Measurements from ENCODE around the gene ZNF76. TPM values are rescaled to one million over a fixed set of nuclear protein-coding genes. Genes with fewer than 3 reads are reported as not detected.
"Not testable (repeated sequence)": the region's sequence is repeated elsewhere in the genome, so short reads cannot be mapped to it uniquely, and the experiment has no call there.

The ZNF76 gene
- total RNA-seq, 1 donor from 2014 or later: 38.3 TPM

- DNase-seq (ENCODE audit: low spot score): no peak
These were observed 39.1 kb downstream of the ZNF76 start for GRCh38 chr6:35298625-35299140.

DNA sequence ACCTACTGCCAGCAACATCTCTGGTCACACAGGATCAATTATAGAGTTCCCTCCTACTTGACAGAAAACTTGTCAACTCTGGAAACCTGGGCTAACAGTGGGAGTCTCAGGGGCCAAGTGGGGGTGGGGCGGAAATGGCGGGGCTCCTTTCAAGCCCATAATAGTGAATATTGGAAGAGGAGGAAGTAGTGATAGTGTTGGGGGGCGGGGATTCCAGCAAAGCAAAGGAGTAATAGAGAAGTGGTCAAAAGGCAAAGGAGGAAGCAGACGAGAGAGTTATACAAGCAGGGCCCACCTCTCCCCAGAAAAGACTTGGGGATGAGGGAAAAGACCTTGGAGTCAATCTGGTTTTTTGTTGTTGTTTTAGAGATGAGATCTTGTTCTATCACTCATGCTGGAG is 40.1 kb downstream of the ZNF76 start:
- no peak for DNase-seq (ENCODE audit: low spot score)

DNA sequence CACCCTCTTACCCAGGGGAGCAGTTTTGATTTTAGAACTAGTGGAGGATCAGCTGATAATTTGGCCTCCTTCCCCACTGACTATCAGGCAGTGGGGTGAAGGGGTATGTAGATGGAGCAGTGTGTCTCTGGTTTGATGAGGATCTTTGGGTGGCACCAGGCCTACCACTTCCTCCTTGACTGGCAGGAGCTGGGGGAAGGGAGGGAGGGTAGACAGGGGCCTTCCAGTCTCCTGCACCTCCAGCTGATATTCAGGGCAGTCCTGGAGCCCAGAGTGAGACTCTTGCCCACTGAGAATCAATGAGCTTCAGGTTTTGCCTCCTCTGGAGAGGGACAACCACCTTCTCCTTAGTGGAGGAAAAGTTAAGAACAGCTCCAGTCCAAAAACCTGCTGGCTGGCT is 41.3 kb downstream of the ZNF76 start:
- no peak for DNase-seq (ENCODE audit: low spot score)

GRCh38 chr6:35302604-35303241 is 43.2 kb downstream of the ZNF76 start:
- DNase-seq (ENCODE audit: low spot score): peak; percentile 48

DNA sequence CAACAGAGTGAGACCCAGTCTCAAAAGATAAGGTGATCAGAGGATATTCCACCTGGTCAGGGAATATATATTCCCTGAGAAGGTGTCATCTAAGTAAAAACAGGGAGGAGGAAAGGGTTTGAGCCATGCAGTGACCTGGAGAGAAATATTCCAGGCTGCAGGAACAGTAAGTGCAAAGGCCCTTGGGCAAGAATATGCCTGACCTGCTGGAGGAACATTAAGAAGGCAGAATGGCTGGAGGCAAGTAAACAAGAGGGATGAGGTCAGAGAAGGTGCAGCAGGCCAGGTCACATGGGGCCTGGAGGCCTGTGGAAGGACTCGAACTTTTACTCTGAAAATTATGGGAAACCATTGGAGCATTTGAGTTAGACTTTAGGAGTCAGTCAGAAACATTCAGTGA is 44.8 kb downstream of the ZNF76 start:
- no peak for DNase-seq (ENCODE audit: low spot score)

GRCh38 chr6:35305117-35305516 is 45.6 kb downstream of the ZNF76 start:
- DNase-seq (ENCODE audit: low spot score): no peak

GRCh38 chr6:35307138-35307537 is 47.6 kb downstream of the ZNF76 start:
- not testable (repeated sequence) for DNase-seq (ENCODE audit: low spot score)

DNA sequence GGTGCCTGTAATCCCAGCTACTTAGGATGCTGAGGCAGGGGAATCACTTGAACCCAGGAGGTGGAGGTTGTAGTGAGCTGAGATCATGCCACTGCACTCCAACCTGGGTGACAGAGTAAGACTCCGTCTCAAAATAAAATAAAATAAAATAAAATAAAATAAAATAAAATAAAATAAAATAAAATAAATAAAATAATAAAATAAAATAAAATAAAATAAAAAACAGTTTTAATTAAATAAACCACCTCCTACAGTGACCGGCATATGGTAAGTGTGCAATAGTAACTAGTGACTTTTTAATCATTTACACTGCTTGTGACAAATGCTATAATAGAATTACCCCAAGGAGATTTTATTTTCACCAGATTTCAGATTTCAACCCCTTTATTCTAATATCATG is 49.0 kb downstream of the ZNF76 start:
- not testable (repeated sequence) for DNase-seq (ENCODE audit: low spot score)

GRCh38 chr6:35309611-35310264 is 50.2 kb downstream of the ZNF76 start:
- no peak for DNase-seq (ENCODE audit: low spot score)

GRCh38 chr6:35310265-35310831 is 50.8 kb downstream of the ZNF76 start:
- DNase-seq (ENCODE audit: low spot score): no peak

DNA sequence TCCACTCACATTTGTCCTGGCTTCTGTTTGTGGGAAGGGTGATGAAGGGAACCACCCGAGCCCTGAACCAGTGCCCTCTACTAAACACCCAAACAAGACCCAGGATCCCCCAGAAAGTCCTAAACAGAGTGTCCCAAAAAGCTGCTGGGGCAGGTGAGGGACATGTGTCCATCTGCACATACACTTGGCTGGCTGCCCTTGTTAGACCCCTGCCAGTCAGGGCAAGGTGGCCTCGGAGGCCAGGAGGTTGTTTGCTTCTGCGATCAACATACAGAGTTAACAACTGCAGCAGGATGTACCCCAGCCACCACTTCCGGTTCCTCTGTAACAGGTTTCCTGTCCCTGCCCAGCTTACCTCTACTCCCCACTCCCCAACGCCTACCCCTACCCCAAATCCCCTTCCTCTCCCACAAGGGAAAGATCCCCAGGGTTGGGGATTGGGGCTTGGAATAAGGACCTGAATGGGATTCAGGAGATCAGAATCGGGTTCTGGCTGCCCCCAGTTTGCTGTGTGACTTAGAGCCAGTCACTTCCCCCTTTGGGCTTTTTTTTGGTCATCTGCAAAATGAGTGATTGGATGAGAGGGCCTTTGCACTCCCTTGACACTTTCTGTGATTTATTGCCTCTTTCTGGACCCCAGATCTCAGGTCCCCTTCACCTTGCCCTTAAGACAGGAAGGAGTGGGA is 52.0 kb downstream of the ZNF76 start:
- no peak for DNase-seq (ENCODE audit: low spot score)

DNA sequence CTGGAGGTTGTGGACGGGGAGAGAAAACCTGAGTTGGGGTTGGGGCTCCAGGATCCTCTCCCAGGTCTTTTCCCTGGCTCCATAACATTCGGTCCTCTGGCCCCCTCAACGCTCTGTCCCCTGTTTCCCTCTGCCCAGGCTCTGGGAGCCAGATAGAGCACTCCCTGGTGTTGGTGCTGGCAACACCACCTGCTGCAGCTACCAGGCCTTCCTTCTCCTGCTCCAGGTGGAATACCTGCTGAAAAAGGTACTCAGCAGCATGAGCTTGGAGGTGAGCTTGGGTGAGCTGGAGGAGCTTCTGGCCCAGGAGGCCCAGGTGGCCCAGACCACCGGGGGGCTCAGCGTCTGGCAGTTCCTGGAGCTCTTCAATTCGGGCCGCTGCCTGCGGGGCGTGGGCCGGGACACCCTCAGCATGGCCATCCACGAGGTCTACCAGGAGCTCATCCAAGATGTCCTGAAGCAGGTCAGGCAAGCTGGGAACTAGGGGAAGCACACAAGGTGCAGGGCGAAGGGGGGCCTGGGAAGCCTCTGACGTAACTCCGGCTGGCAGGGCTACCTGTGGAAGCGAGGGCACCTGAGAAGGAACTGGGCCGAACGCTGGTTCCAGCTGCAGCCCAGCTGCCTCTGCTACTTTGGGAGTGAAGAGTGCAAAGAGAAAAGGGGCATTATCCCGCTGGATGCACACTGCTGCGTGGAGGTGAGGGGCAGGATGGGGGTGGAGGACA is 52.7 kb downstream of the ZNF76 start:
- no peak for DNase-seq (ENCODE audit: low spot score)

- no peak for DNase-seq (ENCODE audit: low spot score)
These were observed 53.3 kb downstream of the ZNF76 start for GRCh38 chr6:35312807-35313206.

- DNase-seq (ENCODE audit: low spot score): no peak
These were observed 58.1 kb downstream of the ZNF76 start for GRCh38 chr6:35317483-35318195.

DNA sequence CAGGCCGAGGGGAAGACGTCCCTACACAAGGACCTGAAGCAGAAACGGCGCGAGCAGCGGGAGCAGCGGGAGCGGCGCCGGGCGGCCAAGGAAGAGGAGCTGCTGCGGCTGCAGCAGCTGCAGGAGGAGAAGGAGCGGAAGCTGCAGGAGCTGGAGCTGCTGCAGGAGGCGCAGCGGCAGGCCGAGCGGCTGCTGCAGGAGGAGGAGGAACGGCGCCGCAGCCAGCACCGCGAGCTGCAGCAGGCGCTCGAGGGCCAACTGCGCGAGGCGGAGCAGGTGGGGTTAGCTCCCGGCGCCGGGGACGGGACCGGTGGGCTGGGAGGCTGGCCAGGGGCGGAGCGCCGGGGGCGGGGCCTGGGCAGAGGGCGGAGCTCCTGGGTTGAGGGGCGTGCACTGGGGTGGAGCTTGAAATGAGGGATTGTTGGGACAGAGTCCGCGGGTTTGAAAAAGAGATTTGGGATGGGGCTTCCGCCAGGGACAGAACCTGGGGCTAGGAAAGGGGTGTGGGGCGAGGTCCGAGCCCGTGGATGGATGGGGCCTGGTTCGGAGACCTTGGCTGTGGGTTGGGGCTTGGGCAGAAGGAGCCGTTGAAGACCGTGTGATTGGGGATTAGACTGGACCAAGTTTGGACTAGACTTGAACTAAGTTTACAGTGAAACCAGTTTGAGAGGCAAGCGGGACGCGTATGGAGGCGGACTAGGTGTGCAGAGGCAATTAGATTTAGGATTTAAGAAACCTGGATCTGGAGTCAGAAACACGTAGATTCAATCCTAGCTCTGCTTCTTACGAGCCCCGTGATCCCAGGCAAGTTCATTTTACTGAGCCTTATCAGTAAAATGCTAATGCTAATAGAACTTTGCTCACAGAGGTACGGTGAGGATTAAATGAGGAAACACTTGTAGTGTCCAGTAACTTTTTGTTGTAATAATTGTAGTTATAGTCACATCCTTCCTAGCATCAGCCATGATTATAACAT is 58.9 kb downstream of the ZNF76 start:
- peak; percentile 85 for DNase-seq (ENCODE audit: low spot score)

DNA sequence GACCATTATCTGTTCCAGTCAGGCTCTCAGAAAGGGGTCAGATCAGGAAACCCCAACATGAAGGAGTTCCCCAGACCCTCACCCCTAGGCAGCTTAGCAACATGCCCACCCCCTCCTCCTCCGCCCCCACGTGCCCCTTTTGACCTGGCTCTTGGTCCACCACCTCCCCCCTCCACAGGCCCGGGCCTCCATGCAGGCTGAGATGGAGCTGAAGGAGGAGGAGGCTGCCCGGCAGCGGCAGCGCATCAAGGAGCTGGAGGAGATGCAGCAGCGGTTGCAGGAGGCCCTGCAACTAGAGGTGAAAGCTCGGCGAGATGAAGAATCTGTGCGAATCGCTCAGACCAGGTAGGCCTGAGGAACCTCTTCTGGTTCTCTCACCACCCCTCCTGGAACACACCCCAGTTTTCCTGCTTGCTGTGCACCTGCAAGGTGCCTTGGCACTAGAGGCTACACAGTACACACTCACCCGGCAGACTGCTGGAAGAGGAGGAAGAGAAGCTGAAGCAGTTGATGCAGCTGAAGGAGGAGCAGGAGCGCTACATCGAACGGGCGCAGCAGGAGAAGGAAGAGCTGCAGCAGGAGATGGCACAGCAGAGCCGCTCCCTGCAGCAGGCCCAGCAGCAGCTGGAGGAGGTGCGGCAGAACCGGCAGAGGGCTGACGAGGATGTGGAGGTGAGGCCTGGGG is 60.0 kb downstream of the ZNF76 start:
- no peak for DNase-seq (ENCODE audit: low spot score)

GRCh38 chr6:35320031-35320410 is 60.5 kb downstream of the ZNF76 start:
- DNase-seq (ENCODE audit: low spot score): no peak

DNA sequence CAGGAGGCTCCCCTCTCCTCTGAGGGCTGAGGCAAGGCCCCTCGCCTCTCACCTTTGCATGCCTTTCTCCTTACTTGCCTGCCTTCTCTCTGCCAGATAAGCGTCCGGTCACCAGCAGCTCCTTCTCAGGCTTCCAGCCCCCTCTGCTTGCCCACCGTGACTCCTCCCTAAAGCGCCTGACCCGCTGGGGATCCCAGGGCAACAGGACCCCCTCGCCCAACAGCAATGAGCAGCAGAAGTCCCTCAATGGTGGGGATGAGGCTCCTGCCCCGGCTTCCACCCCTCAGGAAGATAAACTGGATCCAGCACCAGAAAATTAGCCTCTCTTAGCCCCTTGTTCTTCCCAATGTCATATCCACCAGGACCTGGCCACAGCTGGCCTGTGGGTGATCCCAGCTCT is 61.6 kb downstream of the ZNF76 start:
- DNase-seq (ENCODE audit: low spot score): no peak

- peak; percentile 63 for DNase-seq (ENCODE audit: low spot score)
These were observed 68.0 kb downstream of the ZNF76 start for GRCh38 chr6:35327349-35328027.
